NB4 (cell line): Measurements from ENCODE around the gene NSD1.

Source experiments
- POLR2A ChIP-seq: IDR thresholded peaks from 2 replicates; pipeline ENCODE4 v1.6.1; 2011; ENCODE audit warnings: mild to moderate bottlenecking; ENCODE audit not compliant: insufficient read length; ENCODE audit errors: extremely low read depth
- TF ChIP-seq, protein P1 (sequence below): IDR thresholded peaks from one replicate; pipeline ENCODE4 v1.5.1; 2012; ENCODE audit warnings: low read depth, low read length
- TF ChIP-seq, protein P2 (sequence below): IDR thresholded peaks from 2 replicates; pipeline ENCODE4 v1.6.1; 2011; ENCODE audit warnings: low read depth, low read length

DNA sequence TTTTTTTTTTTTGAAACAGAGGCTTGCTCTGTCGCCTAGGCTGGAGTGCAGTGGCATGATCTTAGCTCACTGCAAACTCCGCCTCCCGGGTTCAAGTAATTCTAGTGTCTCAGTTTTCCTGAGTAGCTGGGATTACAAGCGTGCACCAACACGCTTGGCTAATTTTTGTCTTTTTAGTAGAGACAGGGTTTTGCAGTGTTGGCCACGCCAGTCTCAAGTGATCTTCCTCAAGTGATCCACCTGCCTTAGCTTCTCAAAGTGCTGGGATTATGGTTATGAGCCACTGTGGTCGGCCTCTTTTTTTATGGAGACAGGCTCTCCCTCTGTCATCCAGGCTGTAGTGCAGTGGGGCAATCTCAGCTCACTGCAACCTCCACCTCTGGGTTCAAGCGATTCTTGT, 87.0 kb downstream of the NSD1 start:
- TF ChIP-seq, protein P1, sequence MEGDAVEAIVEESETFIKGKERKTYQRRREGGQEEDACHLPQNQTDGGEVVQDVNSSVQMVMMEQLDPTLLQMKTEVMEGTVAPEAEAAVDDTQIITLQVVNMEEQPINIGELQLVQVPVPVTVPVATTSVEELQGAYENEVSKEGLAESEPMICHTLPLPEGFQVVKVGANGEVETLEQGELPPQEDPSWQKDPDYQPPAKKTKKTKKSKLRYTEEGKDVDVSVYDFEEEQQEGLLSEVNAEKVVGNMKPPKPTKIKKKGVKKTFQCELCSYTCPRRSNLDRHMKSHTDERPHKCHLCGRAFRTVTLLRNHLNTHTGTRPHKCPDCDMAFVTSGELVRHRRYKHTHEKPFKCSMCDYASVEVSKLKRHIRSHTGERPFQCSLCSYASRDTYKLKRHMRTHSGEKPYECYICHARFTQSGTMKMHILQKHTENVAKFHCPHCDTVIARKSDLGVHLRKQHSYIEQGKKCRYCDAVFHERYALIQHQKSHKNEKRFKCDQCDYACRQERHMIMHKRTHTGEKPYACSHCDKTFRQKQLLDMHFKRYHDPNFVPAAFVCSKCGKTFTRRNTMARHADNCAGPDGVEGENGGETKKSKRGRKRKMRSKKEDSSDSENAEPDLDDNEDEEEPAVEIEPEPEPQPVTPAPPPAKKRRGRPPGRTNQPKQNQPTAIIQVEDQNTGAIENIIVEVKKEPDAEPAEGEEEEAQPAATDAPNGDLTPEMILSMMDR: no peak
- TF ChIP-seq, protein P2, sequence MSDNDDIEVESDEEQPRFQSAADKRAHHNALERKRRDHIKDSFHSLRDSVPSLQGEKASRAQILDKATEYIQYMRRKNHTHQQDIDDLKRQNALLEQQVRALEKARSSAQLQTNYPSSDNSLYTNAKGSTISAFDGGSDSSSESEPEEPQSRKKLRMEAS: no peak
- no peak for TF ChIP-seq POLR2A
